Neural cell (in vitro differentiated cells): ENCODE results near the gene HEATR9.

ENCODE experiments used
- EZH2 ChIP-seq: fragments of 200-600, 300-800 bp; shearing (Covaris generic), sonication (generic); IDR thresholded peaks from 2 replicates; pipeline ENCODE4 v1.6.1; 2014; ENCODE audit warnings: antibody characterized with exemption, low read length, borderline replicate concordance, mild to moderate bottlenecking; ENCODE audit not compliant: insufficient read depth, poor library complexity, severe bottlenecking
- MXI1 ChIP-seq: fragments of 450-650 bp; conservative IDR thresholded peaks from 2 replicates; pipeline ENCODE4 v1.6.1; 2014; ENCODE audit warnings: antibody characterized with exemption, mild to moderate bottlenecking; ENCODE audit not compliant: poor library complexity, severe bottlenecking
- POLR2AphosphoS5 ChIP-seq: IDR thresholded peaks from 2 replicates; pipeline ENCODE4 v1.6.1; 2012
- SMC3 ChIP-seq: fragments of 450-650 bp; conservative IDR thresholded peaks from 2 replicates; pipeline ENCODE4 v1.6.1; 2014; ENCODE audit warnings: antibody characterized with exemption, mild to moderate bottlenecking, moderate library complexity; ENCODE audit not compliant: poor library complexity
- TAF1 ChIP-seq: IDR thresholded peaks from 2 replicates; pipeline ENCODE4 v1.6.1; 2012; ENCODE audit warnings: low read depth
- TF ChIP-seq, protein P1 (sequence below): fragments of 450-650 bp; IDR thresholded peaks from 2 replicates; pipeline ENCODE4 v1.5.1; 2014; ENCODE audit warnings: antibody characterized with exemption, mild to moderate bottlenecking, moderate library complexity; ENCODE audit not compliant: poor library complexity, severe bottlenecking

DNA sequence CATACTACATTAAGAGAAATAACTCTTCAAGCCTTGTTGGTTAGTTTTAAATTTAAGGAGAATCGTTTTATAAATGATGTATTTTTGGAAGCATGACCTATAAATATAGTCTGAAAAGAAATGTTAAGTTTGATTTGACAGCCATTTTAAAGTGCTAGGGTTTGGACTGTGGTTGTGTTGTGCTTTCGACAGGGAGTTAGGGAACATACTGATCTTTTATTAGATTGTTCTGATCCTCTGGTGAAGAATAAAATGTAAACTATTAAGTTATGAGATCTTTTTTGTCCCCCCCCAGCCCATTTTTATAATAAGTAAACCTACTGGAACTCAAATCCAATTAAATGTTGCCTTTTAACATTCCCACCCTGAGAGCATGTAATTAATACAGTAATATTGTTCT is 47.4 kb downstream of the HEATR9 start:
- TF ChIP-seq, protein P1, sequence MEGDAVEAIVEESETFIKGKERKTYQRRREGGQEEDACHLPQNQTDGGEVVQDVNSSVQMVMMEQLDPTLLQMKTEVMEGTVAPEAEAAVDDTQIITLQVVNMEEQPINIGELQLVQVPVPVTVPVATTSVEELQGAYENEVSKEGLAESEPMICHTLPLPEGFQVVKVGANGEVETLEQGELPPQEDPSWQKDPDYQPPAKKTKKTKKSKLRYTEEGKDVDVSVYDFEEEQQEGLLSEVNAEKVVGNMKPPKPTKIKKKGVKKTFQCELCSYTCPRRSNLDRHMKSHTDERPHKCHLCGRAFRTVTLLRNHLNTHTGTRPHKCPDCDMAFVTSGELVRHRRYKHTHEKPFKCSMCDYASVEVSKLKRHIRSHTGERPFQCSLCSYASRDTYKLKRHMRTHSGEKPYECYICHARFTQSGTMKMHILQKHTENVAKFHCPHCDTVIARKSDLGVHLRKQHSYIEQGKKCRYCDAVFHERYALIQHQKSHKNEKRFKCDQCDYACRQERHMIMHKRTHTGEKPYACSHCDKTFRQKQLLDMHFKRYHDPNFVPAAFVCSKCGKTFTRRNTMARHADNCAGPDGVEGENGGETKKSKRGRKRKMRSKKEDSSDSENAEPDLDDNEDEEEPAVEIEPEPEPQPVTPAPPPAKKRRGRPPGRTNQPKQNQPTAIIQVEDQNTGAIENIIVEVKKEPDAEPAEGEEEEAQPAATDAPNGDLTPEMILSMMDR, result no peak
- TF ChIP-seq POLR2AphosphoS5 (no peak), EZH2 (no peak), SMC3 (no peak), MXI1 (no peak), TAF1 (no peak)
